Measurements from ENCODE around the gene ATP2C2.

DNA sequence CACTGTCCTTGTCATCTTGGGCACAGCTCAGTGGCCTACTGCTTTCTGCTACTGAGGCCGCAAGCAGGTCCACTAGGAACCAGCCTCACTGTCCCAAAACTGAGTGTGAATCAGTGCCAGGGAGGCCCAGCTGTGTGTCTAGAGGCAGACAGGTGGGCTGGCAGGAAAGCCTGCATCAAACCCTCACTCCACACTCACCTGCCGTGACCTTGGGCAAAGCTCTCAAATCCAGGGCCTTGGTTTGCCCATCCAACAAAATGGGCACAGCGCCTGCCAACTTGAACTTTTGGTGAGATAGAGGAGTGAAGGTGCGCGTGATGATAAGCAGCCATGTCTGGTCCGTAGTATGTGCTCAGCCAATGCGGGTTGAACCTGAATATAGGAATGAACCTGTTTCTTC is 14.8 kb downstream of the ATP2C2 start:
- TF ChIP-seq, protein P1, sequence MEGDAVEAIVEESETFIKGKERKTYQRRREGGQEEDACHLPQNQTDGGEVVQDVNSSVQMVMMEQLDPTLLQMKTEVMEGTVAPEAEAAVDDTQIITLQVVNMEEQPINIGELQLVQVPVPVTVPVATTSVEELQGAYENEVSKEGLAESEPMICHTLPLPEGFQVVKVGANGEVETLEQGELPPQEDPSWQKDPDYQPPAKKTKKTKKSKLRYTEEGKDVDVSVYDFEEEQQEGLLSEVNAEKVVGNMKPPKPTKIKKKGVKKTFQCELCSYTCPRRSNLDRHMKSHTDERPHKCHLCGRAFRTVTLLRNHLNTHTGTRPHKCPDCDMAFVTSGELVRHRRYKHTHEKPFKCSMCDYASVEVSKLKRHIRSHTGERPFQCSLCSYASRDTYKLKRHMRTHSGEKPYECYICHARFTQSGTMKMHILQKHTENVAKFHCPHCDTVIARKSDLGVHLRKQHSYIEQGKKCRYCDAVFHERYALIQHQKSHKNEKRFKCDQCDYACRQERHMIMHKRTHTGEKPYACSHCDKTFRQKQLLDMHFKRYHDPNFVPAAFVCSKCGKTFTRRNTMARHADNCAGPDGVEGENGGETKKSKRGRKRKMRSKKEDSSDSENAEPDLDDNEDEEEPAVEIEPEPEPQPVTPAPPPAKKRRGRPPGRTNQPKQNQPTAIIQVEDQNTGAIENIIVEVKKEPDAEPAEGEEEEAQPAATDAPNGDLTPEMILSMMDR (IDR thresholded peaks at IDR 0.05; ENCODE audit: insufficient read depth, low read length) = no peak
- TF ChIP-seq GABPA (IDR thresholded peaks at IDR 0.05; ENCODE audit: low read depth) = no peak

Measured in HL-60 (cell line).